ENCODE measurements around the gene KRT16.
"Not testable (repeated sequence)": the region's sequence is repeated elsewhere in the genome, so short reads cannot be mapped to it uniquely, and the experiment has no call there.

Gene KRT16

DNA sequence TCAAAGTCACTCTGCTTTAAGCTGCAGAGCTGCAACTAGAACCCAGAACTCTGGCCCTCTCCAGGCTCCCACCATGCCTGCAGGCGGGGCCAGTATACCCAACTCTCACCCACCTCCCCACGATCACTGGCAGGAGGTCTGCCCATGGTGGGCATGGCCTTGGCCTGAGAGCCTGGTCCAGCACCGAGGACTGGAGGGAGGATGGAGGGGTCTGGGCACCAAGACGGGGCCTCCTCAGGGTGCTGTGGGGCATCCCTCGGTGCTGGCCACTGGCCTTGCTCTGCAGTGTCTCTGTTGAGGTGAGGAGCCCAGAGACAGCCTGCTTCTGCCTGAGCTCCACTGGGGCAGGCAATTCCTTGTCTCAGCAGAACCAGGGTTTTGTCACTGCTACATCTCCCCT, 1.5 kb upstream of the KRT16 start:
- no peak for DNase-seq

GRCh38 chr17:41613277-41614082, 913 bp upstream of the KRT16 start:
- DNase-seq = no peak

DNA sequence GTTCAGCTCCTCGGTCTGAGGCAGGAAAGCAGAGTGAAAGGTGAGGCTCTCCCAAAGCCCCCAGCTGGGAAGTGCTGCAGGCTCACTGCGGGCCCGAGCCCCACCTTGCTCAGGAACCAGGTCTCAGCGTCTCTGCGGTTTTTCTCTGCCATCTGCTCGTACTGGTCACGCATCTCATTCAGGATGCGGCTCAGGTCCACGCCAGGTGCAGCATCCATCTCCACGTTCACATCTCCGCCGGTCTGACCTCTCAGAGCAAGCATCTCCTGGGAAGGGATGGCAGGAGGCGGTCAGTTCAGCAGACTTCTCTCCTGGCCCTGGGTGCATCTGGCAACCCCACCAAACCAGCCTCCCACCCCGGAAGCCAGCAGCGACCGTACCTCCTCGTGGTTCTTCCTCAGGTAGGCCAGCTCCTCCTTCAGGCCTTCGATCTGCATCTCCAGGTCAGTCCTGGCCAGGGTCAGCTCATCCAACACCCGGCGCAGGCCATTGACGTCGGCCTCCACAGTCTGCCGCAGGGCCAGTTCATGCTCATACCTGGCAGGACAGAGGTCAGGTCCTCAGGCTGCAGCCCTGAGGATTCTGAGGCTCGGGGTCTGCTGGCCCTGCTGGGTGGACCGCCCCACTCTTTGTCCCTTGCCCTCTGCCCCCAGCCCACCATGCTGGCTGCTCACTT, 1.5 kb downstream of the KRT16 start:
- no peak for DNase-seq

DNA sequence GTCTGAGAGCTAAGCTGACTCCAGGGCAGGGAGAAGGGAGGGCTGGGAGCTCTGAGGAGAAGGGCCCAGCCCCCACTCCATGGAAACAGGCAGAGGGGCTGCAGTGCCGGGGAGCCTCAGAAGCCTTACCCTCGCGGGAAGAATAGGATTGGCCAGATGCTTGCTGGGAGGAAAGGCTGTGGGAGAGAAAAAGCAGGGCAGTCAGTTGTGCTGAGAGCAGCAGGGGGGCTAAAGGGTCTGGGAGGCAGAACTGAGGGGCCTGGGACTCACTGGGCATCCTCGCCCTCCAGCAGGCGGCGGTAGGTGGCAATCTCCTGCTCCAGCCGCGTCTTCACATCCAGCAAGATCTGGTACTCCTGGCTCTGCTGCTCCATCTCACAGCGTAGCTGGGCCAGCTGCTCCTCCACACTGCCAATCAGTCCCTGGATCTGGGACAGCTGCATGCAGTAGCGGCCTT, 2.5 kb downstream of the KRT16 start:
- not testable (repeated sequence) for DNase-seq

DNA sequence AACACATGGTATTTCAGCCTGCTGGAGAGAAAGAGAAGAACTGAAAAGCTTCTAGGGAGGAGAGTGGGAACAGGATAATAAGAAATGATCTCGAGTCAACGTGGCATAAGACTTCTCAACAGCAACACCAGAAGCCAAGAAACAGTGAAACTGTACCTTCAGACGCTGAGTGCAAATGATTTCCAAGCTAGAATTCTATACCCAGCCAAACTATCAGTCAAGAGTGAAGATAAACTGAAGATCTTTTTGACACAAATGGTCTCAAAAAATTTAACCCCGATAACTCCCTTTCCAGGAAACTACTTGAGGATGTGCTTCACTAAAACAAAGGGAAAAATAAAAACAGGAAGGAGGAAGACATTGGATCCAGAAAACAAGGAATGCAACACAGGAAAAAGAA, 5.6 kb downstream of the KRT16 start:
- DNase-seq = not testable (repeated sequence)

DNA sequence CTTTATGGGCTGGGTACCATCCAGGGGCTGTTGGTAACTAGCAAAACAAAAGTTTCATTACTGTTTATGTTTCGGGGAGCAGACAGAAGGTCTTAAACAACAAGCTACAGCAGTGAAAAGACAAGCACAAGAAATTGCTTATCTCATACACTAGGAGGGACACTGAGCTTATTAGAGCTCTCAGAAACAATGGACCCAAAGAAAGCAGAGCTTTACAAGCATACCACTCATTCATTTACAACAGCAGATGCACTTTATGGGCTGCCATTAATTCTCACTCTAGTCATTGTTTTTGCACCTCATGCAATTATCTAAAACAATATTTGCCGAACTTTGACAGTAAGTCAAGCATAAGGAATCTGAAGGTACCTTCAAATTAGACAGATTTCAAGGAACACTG, 10.0 kb downstream of the KRT16 start:
- DNase-seq = no peak

DNA sequence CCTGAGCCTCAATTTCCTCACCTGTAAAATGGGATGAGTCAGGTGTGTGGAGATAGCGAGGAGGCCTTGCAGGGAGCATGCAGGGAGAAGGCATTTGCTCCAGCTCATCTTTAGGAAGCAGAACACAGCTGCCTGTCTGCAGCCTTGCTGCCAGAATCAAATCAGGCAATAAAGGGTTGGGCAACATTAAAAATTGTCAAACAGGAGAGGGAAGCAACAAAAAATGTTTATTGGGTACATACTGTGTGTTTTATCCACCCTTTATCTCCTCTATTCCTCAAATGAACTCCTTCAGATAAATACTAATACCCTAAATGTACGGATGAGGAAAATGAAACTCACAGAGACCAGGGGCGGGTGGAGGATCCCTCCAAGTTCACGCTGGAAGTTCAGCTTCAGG, 12.2 kb downstream of the KRT16 start:
- no peak for DNase-seq

DNA sequence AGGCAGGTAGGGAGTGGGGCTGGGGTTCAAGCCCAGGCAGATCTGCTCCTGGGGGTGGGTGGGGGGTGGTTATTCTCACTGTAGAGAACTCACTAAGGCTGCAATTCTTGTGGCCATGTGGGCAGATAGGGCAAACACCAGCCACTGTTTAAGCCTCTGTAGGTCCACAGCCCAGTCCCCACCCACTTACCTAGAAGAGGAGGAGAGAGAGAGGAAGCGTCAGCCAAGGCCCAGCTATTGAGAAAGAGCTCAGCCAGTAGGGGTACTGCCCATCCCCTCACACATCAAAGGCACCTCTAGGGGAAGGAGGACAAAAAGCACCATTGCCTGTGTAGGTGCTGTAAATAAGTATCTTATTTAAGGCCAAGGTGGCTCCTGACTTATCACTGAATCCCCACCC, 12.9 kb downstream of the KRT16 start:
- DNase-seq = no peak

GRCh38 chr17:41595585-41595984, 17.0 kb downstream of the KRT16 start:
- DNase-seq = no peak

DNA sequence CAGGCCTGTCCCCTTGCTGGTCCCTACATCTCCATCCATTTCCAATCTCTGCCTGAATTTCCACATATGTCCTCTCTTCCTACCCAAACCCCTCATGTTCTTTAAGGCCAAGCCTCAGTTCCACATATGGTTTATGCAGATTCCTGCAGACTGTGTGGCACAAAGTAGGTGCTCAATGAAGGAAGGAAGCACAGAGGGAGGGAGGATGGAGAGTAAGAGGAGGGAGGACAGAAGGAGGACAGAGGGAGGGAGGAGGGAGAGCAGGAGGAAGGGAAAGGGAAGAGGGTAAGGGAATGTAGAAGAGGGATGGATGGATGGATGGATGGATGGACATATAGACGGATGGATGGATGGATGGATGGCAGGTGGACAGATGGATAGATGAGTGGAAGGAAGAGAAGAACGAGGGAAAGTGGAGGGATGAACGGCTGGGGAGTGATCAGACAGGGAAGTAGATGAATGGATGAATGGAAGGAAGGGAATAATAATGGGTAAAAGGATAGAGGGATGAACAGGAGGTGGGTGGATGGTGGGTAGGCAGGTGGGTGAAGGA, 18.1 kb downstream of the KRT16 start:
- no peak for DNase-seq

DNA sequence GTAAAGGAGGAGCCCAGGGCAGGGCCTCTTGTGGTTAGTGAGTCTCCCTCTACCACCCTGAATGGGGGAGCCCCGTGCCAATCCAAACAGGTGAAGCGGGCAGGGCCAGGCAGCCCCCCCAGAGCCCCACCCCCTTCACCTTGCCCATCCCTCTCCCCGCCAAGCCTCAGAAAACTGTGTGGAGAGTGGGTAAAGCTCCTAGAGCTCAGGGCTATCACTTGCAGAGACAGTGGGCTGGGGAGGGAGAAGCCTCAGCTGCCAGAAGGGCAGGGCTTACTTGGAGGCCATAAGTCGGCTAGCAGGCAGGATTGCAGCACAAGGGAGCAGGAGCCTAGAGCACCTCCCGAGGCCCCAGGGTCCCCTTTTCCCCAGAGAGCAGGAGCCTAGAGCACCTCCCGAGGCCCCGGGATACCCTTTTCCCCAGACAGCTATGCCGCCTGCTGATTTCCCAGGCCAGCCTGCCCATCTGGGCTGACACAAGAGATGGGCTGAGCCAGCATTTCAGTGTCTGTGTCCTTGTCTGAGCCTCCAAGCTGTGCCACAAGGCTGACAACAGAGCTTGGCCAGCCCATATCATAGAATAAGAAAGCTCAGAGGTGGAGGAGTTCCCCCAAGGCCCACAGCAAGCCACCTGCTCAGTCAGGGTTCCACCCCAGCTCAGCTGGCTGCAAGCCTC, 19.1 kb downstream of the KRT16 start:
- DNase-seq = no peak

GRCh38 chr17:41592601-41593305, 19.8 kb downstream of the KRT16 start:
- DNase-seq = no peak

- DNase-seq = no peak
Observed at GRCh38 chr17:41589301-41589700, 23.3 kb downstream of the KRT16 start.

GRCh38 chr17:41588126-41588810, 24.3 kb downstream of the KRT16 start:
- no peak for DNase-seq

DNA sequence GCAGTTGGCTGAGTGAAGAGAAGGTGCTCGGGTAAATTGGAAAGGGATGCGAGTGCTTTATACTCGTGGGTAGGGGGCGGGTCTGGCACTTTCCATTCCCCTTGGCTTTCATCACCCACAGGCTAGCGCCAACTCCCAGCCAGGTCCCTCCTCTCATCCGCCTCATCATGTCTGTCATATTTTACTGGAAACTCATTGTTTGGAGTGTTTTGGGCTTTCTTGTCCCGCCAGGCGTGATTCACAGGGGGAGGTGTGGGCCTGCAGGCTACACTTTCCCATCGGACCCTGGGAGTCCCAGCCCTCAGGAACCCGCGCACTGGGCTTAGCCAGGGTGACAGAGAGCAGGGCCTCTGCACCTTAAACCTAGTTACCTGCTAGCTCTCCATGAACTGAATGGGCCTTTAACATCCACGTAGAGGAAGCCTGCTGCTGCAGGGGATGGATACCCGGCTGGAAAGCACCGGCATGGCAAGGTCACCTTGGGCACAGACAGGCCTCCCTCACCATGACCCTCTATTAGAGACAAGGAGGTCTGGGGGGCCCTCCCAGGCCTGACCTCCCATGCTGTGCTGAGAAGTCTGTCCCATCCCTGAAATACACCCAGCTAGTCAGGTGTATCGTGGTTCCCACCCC, 25.6 kb downstream of the KRT16 start, which contains the start of gene KRT14:
Gene KRT14 (minus strand): TSS at position 33 of the 633 bp plus-strand sequence. CDS start 61 bp downstream, outside the sequence.
- no peak for DNase-seq

- DNase-seq = no peak
Observed at GRCh38 chr17:41585301-41586056, 27.1 kb downstream of the KRT16 start.

- not testable (repeated sequence) for DNase-seq
Observed at GRCh38 chr17:41584331-41584927, 28.1 kb downstream of the KRT16 start.

GRCh38 chr17:41583137-41584127, 29.1 kb downstream of the KRT16 start:
- DNase-seq = no peak
